H1 (cell line): Measurements from ENCODE around the gene AANAT. TPM values are rescaled to one million over a fixed set of nuclear protein-coding genes. Genes with fewer than 3 reads are reported as not detected.

Experiments
- CTCF ChIA-PET: fragments of 300-600 bp; sonication (Branson Sonifier 250); formaldehyde crosslinking; loops from one replicate; lab custom pipeline; 2021; ENCODE audit not compliant: partially characterized antibody; lab: Charles Lee
- POLR2A ChIA-PET: fragments of 300-600 bp; sonication (Branson Sonifier 250); formaldehyde crosslinking; loops from one replicate; lab custom pipeline; 2021; ENCODE audit warnings: inconsistent platforms; ENCODE audit not compliant: partially characterized antibody; lab: Charles Lee
- DNase-seq, 2 experiments: peaks; one replicate each; pipeline versions ENCODE4 v3.0.0 to v3.0.0-alpha.2; 2010 to 2022; ENCODE audit warnings: low spot score in 2 of 2, low read depth in 1 of 2, mixed read lengths in 1 of 2
- FAIRE-seq: peaks from 2 replicates; lab custom pipeline; 2011; peaks lifted over from hg19 to GRCh38; lab: Jason Lieb, UNC
- H2AFZ ChIP-seq: 2 replicates; pipeline ENCODE4 v1.8.1; 2012; ENCODE audit warnings: low read length, inconsistent platforms
- H2AK5ac ChIP-seq: 2 replicates; pipeline ENCODE4 v1.6.1; 2013; ENCODE audit warnings: low read depth, low read length
- H2BK120ac ChIP-seq: replicated peaks from 2 replicates; pipeline ENCODE3; 2013; ENCODE audit warnings: low read depth, low read length, inconsistent platforms
- H2BK12ac ChIP-seq: 2 replicates; pipeline ENCODE4 v1.6.1; 2013; ENCODE audit warnings: low read depth, low read length
- H2BK15ac ChIP-seq: 2 replicates; pipeline ENCODE4 v1.6.1; 2013; ENCODE audit warnings: low read length
- H2BK20ac ChIP-seq: 2 replicates; pipeline ENCODE4 v1.6.1; 2013; ENCODE audit warnings: low read length
- H2BK5ac ChIP-seq: 2 replicates; pipeline ENCODE4 v1.6.1; 2013; ENCODE audit warnings: low read depth, low read length
- H3K14ac ChIP-seq: 2 replicates; pipeline ENCODE4 v1.6.1; 2013; ENCODE audit warnings: inconsistent platforms; ENCODE audit not compliant: insufficient read length
- H3K18ac ChIP-seq: 2 replicates; pipeline ENCODE4 v1.6.1; 2013; ENCODE audit warnings: low read length; ENCODE audit errors: extremely low read depth
- H3K23ac ChIP-seq: 2 replicates; pipeline ENCODE4 v1.6.1; 2013; ENCODE audit warnings: inconsistent platforms; ENCODE audit not compliant: insufficient read length
- H3K23me2 ChIP-seq: 2 replicates; pipeline ENCODE4 v1.6.1; 2013; ENCODE audit warnings: low read depth, low read length
- H3K27ac ChIP-seq: 2 replicates; pipeline ENCODE4 v1.6.1; 2011; ENCODE audit warnings: low read depth, low read length, inconsistent platforms
- H3K27me3 ChIP-seq, 4 experiments: replicated peaks in 1 of 4; 1 replicate in 1 of 4; 2 replicates in 3 of 4; pipeline versions ENCODE4 v1.6.1 to v1.8.1; 2011 to 2013; ENCODE audit warnings: low read length in 3 of 4, mild to moderate bottlenecking in 3 of 4, inconsistent platforms in 2 of 4, mixed read lengths in 2 of 4, moderate library complexity in 1 of 4; ENCODE audit not compliant: control insufficient read depth in 3 of 4, insufficient read depth in 3 of 4; ENCODE audit errors: extremely low read depth in 1 of 4
- H3K36me3 ChIP-seq, 4 experiments: 2 replicates each; pipeline versions ENCODE4 v1.6.1 to v1.8.1; 2011 to 2013; ENCODE audit warnings: mild to moderate bottlenecking in 4 of 4, low read length in 3 of 4, moderate library complexity in 2 of 4, control low read depth in 1 of 4, inconsistent platforms in 1 of 4; ENCODE audit not compliant: insufficient read depth in 4 of 4, control insufficient read depth in 2 of 4
- H3K4ac ChIP-seq: replicated peaks from 2 replicates; pipeline ENCODE3; 2013; ENCODE audit warnings: low read length, low read depth, mixed read lengths, inconsistent platforms; ENCODE audit not compliant: insufficient read length
- H3K4me1 ChIP-seq, 4 experiments: replicated peaks in 1 of 4; 1 replicate in 1 of 4; 2 replicates in 3 of 4; pipeline versions ENCODE4 v1.6.1 to v1.8.1; 2011 to 2013; ENCODE audit warnings: low read length in 3 of 4, inconsistent platforms in 2 of 4, mixed read lengths in 1 of 4; ENCODE audit not compliant: insufficient read depth in 4 of 4, control insufficient read depth in 3 of 4
- H3K4me2 ChIP-seq, 2 experiments: 2 replicates each; pipeline versions ENCODE4 v1.6.1 to v1.8.1; 2011 to 2013; ENCODE audit warnings: low read depth in 2 of 2, low read length in 2 of 2, control low read depth in 1 of 2, inconsistent platforms in 1 of 2, mild to moderate bottlenecking in 1 of 2; ENCODE audit not compliant: insufficient read depth in 1 of 2
- H3K4me3 ChIP-seq, 4 experiments: fragments of 200-600, 300-600 bp in 1 of 4; sonication (generic), shearing (Covaris generic), sonication (Bioruptor Twin) in 1 of 4; 2 replicates each; pipeline versions ENCODE4 v1.5.1 to v1.8.1; 2011 to 2016; ENCODE audit warnings: low read length in 4 of 4, low read depth in 3 of 4, control low read depth in 2 of 4, inconsistent platforms in 2 of 4, mild to moderate bottlenecking in 2 of 4, mixed read lengths in 1 of 4, moderate library complexity in 1 of 4; ENCODE audit not compliant: insufficient read depth in 2 of 4; ENCODE audit errors: extremely low read depth in 1 of 4
- H3K56ac ChIP-seq: replicated peaks from 2 replicates; pipeline ENCODE3; 2013; ENCODE audit warnings: low read depth, mild to moderate bottlenecking, mixed read lengths, low read length, inconsistent platforms; ENCODE audit not compliant: insufficient read length
- H3K79me1 ChIP-seq: 2 replicates; pipeline ENCODE4 v1.6.1; 2013; ENCODE audit warnings: low read depth, low read length, control low read depth
- H3K79me2 ChIP-seq, 2 experiments: 2 replicates each; pipeline versions ENCODE4 v1.6.1 to v1.8.1; 2012 to 2013; ENCODE audit warnings: low read length in 2 of 2, mild to moderate bottlenecking in 2 of 2, inconsistent platforms in 1 of 2; ENCODE audit not compliant: insufficient read depth in 2 of 2, control insufficient read depth in 1 of 2
- H3K9ac ChIP-seq, 4 experiments: replicated peaks in 1 of 4; 1 replicate in 1 of 4; 2 replicates in 3 of 4; pipeline versions ENCODE4 v1.6.1 to v1.8.1; 2011 to 2013; ENCODE audit warnings: low read depth in 3 of 4, low read length in 3 of 4, control low read depth in 2 of 4, mild to moderate bottlenecking in 2 of 4, moderate library complexity in 2 of 4, inconsistent platforms in 1 of 4; ENCODE audit errors: extremely low read depth in 1 of 4
- H3K9me3 ChIP-seq, 2 experiments: 2 replicates each; pipeline versions ENCODE4 v1.6.1 to v1.8.1; 2012 to 2013; ENCODE audit warnings: mild to moderate bottlenecking in 2 of 2, moderate library complexity in 2 of 2, control low read depth in 1 of 2, inconsistent platforms in 1 of 2, low read depth in 1 of 2, low read length in 1 of 2, mixed read lengths in 1 of 2; ENCODE audit not compliant: insufficient read depth in 2 of 2
- H4K20me1 ChIP-seq, 2 experiments: replicated peaks in 1 of 2; 2 replicates each; pipeline versions ENCODE3 to v1.8.1; 2011 to 2013; ENCODE audit warnings: inconsistent platforms in 2 of 2, low read length in 2 of 2, mild to moderate bottlenecking in 1 of 2; ENCODE audit not compliant: insufficient read depth in 2 of 2, control insufficient read depth in 1 of 2
- H4K5ac ChIP-seq: 2 replicates; pipeline ENCODE4 v1.6.1; 2013; ENCODE audit warnings: low read length, low read depth, mixed read lengths, inconsistent platforms; ENCODE audit not compliant: insufficient read length
- H4K8ac ChIP-seq: 2 replicates; pipeline ENCODE4 v1.8.0; 2013; ENCODE audit warnings: mild to moderate bottlenecking, moderate library complexity, low read length, inconsistent platforms; ENCODE audit not compliant: insufficient read depth; ENCODE audit errors: extremely low read depth
- H4K91ac ChIP-seq: replicated peaks from 2 replicates; pipeline ENCODE3; 2013; ENCODE audit warnings: low read length, mixed read lengths, inconsistent platforms; ENCODE audit not compliant: insufficient read length
- CREB1 ChIP-seq: IDR thresholded peaks from 2 replicates; pipeline ENCODE4 v1.6.1; 2012; ENCODE audit warnings: inconsistent platforms
- KDM1A ChIP-seq: fragments of 200-600, 300-600 bp; sonication (generic); IDR thresholded peaks from 2 replicates; pipeline ENCODE4 v1.7.1; 2016; ENCODE audit warnings: mild to moderate bottlenecking, low read length, borderline replicate concordance
- WGBS, 2 experiments: shearing (Covaris generic) in 1 of 2; methylation state at CpG; one replicate each; pipeline versions ENCODE4 v1.1.6 to v1.1.7; 2013 to 2015; ENCODE audit warnings: low lambda C conversion rate in 2 of 2, mixed read lengths in 2 of 2, inconsistent platforms in 1 of 2, low coverage in 1 of 2, missing lambda C conversion rate in 1 of 2; ENCODE audit not compliant: insufficient replicate concordance in 2 of 2, insufficient coverage in 1 of 2, insufficient read length in 1 of 2; ENCODE audit errors: extremely low coverage in 1 of 2, missing lambda C conversion rate in 1 of 2; 5-methylcytosine and 5-hydroxymethylcytosine counted together
- polyA plus RNA-seq, 7 experiments: library from polyadenylated mRNA; depleted of rRNA in 3 of 7; stranded (reverse) in 5 of 7; unstranded in 2 of 7; fragments of >200 nt in 5 of 7; fragments of 200-250 nt in 2 of 7; gene quantifications; 1 replicate in 5 of 7; 2 replicates in 1 of 7; 4 replicates in 1 of 7; pipeline versions ENCODE4 v1.2.1 to v1.2.3, GENCODE V29; 2011 to 2013; ENCODE audit warnings: missing spikeins in 2 of 7, mixed read lengths in 2 of 7
- total RNA-seq: library from RNA; stranded (reverse); fragmentation: NEBNext Ultra II Directional; extraction: Animal tissue kit (Norgen Biotek cat#: 25700); gene quantifications from 2 replicates; pipeline ENCODE4 v1.2.1, GENCODE V29; 2021

AANAT gene
- total and polyA plus RNA-seq, 2 of the 8 experiments (the other 6 are each of a cell fraction or from before 2014, with no cell fraction given): 0.53 TPM; not detected in 1

- ChIA-PET CTCF (interaction anchor here (0.6 to 11.0 kb wide), 13 partner anchors 9 to 149 kb away, joined by 3 to 192 read pairs (median 3); partner anchors contain the start of gene RHBDF2), POLR2A (interaction anchor here (1.2 to 1.3 kb wide), 2 partner anchors 15 to 17 kb away, joined by 3 to 6 read pairs; no protein-coding TSS in a partner anchor)
- no peak for DNase-seq
- no peak for FAIRE-seq
- H3K4me3 ChIP-seq: no peak overlapping the region
- no peak overlapping the region for H2BK12ac ChIP-seq
- H3K18ac ChIP-seq: no peak overlapping the region
- H3K56ac ChIP-seq: no peak overlapping the region
- H2BK5ac ChIP-seq: no peak overlapping the region
- no peak overlapping the region for H4K91ac ChIP-seq
- H2BK120ac ChIP-seq: no peak overlapping the region
- H4K8ac ChIP-seq: no peak overlapping the region
- no peak overlapping the region for H3K4me2 ChIP-seq
- TF ChIP-seq CREB1 (no peak), KDM1A (peak; percentile 60; the same call in 1 of the 2 replicates)
- no peaks in the 10 kb centered on the region for H3K27me3 ChIP-seq
- H3K9ac ChIP-seq: no peak overlapping the region
- H3K23ac ChIP-seq: no peak overlapping the region
- H2AFZ ChIP-seq: no peak overlapping the region
- no peak overlapping the region for H2BK15ac ChIP-seq
- peaks cover 0 to 10% of the 10 kb centered on the region in 2 experiments for H4K20me1 ChIP-seq
- H3K23me2 ChIP-seq: no peaks in the 10 kb centered on the region
- H4K5ac ChIP-seq: no peak overlapping the region
- peaks cover 0 to 13% (median 1%) of the 10 kb centered on the region in 4 experiments; a peak in 2 of 8 replicates for H3K36me3 ChIP-seq
- H3K79me1 ChIP-seq: no peaks in the 10 kb centered on the region
- H3K4ac ChIP-seq: no peak overlapping the region
- no peak overlapping the region for H3K14ac ChIP-seq
- H3K79me2 ChIP-seq: no peaks in the 10 kb centered on the region
- H3K27ac ChIP-seq: no peak overlapping the region
- WGBS, 2 experiments: 93% methylated on average over 3 of the region's 6 CpGs; no CpG with 5 or more reads in 1 of the 2 experiments
- no peak overlapping the region for H2AK5ac ChIP-seq
- H3K4me1 ChIP-seq: no peaks in the 10 kb centered on the region
- no peaks in the 10 kb centered on the region for H3K9me3 ChIP-seq
- no peak overlapping the region for H2BK20ac ChIP-seq
Measured at GRCh38 chr17:76475302-76475701, 7.9 kb downstream of the AANAT start.
